ENCODE measurements around the gene FCER2. TPM values are rescaled to one million over a fixed set of nuclear protein-coding genes. Genes with fewer than 3 reads are reported as not detected.

FCER2 gene
- total and polyA plus RNA-seq, 2 of the 13 experiments (the other 11 are each of a cell fraction or from before 2014, with no cell fraction given) = not detected

DNA sequence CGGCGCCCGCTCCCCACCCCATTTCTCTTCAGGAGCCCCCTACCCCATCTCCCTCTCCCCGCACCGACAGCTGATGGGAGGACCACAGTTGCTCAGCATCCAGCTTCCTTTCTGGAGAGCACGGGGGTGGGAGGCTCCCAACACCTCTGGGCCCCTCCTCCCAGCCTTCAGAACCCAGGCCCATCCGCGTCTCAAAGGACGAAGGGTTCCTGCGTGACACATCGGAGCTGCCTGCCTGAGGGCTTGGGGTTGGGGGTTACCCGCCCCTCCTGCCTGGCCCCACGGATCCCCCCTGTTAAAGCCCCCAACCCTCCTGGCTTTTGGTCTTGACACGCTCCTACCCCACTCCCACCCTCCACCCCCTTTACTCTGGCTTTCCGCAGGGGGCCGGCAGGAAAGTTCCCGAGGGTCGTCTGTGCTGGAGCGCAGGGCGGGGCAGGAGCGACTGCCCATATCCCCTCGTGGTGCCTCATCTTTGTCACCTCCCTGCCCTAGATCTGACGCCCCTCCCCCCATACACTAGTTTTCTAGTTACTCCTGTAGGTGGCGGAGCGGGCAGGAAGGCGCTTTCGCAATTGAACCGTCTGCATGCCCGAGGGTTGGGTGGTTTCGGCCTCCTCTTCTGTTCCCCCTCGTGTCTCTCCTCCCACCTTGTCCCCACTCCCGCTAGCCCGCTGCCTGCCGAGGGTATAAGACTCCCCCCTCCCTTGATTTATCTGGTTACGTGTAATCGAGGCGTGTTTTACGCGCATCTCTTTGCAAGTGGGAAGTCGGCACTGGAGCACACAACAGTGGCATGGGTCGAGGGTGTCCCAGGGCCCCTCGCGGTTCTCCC is 20.4 kb downstream of the FCER2 start (continued):
- TF ChIP-seq, protein P1, sequence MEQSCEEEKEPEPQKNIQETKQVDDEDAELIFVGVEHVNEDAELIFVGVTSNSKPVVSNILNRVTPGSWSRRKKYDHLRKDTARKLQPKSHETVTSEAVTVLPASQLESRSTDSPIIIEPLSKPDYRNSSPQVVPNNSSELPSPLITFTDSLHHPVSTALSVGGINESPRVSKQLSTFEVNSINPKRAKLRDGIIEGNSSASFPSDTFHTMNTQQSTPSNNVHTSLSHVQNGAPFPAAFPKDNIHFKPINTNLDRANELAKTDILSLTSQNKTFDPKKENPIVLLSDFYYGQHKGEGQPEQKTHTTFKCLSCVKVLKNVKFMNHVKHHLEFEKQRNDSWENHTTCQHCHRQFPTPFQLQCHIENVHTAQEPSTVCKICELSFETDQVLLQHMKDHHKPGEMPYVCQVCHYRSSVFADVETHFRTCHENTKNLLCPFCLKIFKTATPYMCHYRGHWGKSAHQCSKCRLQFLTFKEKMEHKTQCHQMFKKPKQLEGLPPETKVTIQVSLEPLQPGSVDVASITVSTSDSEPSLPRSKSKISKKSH (CRISPR knock-in tag; IDR thresholded peaks at IDR 0.05; ENCODE audit: borderline replicate concordance) = 0 out of 2 replicates have a peak, but pooled peaks have one; percentile 32
- TF ChIP-seq, protein P2, sequence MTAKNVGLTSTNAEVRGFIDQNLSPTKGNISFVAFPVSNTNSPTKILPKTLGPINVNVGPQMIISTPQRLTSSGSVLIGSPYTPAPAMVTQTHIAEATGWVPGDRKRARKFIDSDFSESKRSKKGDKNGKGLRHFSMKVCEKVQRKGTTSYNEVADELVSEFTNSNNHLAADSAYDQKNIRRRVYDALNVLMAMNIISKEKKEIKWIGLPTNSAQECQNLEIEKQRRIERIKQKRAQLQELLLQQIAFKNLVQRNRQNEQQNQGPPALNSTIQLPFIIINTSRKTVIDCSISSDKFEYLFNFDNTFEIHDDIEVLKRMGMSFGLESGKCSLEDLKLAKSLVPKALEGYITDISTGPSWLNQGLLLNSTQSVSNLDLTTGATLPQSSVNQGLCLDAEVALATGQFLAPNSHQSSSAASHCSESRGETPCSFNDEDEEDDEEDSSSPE (CRISPR knock-in tag; IDR thresholded peaks at IDR 0.05) = no peak
- no peak for TF ChIP-seq HHEX (CRISPR knock-in tag; IDR thresholded peaks at IDR 0.05)
- TF ChIP-seq ZBTB38 (CRISPR knock-in tag; IDR thresholded peaks at IDR 0.05) = peak; percentile 18; the same call in 1 of the 2 replicates
- no peak for TF ChIP-seq ZMYM2 (CRISPR knock-in tag; IDR thresholded peaks at IDR 0.05)
- TF ChIP-seq, protein P3, sequence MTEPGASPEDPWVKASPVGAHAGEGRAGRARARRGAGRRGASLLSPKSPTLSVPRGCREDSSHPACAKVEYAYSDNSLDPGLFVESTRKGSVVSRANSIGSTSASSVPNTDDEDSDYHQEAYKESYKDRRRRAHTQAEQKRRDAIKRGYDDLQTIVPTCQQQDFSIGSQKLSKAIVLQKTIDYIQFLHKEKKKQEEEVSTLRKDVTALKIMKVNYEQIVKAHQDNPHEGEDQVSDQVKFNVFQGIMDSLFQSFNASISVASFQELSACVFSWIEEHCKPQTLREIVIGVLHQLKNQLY (CRISPR knock-in tag; IDR thresholded peaks at IDR 0.05) = no peak
- TF ChIP-seq, protein P4, sequence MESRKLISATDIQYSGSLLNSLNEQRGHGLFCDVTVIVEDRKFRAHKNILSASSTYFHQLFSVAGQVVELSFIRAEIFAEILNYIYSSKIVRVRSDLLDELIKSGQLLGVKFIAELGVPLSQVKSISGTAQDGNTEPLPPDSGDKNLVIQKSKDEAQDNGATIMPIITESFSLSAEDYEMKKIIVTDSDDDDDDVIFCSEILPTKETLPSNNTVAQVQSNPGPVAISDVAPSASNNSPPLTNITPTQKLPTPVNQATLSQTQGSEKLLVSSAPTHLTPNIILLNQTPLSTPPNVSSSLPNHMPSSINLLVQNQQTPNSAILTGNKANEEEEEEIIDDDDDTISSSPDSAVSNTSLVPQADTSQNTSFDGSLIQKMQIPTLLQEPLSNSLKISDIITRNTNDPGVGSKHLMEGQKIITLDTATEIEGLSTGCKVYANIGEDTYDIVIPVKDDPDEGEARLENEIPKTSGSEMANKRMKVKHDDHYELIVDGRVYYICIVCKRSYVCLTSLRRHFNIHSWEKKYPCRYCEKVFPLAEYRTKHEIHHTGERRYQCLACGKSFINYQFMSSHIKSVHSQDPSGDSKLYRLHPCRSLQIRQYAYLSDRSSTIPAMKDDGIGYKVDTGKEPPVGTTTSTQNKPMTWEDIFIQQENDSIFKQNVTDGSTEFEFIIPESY (CRISPR knock-in tag; IDR thresholded peaks at IDR 0.05) = peak; percentile 97
- TF ChIP-seq, protein P5, sequence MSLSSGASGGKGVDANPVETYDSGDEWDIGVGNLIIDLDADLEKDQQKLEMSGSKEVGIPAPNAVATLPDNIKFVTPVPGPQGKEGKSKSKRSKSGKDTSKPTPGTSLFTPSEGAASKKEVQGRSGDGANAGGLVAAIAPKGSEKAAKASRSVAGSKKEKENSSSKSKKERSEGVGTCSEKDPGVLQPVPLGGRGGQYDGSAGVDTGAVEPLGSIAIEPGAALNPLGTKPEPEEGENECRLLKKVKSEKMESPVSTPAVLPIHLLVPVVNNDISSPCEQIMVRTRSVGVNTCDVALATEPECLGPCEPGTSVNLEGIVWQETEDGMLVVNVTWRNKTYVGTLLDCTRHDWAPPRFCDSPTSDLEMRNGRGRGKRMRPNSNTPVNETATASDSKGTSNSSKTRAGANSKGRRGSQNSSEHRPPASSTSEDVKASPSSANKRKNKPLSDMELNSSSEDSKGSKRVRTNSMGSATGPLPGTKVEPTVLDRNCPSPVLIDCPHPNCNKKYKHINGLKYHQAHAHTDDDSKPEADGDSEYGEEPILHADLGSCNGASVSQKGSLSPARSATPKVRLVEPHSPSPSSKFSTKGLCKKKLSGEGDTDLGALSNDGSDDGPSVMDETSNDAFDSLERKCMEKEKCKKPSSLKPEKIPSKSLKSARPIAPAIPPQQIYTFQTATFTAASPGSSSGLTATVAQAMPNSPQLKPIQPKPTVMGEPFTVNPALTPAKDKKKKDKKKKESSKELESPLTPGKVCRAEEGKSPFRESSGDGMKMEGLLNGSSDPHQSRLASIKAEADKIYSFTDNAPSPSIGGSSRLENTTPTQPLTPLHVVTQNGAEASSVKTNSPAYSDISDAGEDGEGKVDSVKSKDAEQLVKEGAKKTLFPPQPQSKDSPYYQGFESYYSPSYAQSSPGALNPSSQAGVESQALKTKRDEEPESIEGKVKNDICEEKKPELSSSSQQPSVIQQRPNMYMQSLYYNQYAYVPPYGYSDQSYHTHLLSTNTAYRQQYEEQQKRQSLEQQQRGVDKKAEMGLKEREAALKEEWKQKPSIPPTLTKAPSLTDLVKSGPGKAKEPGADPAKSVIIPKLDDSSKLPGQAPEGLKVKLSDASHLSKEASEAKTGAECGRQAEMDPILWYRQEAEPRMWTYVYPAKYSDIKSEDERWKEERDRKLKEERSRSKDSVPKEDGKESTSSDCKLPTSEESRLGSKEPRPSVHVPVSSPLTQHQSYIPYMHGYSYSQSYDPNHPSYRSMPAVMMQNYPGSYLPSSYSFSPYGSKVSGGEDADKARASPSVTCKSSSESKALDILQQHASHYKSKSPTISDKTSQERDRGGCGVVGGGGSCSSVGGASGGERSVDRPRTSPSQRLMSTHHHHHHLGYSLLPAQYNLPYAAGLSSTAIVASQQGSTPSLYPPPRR (CRISPR knock-in tag; IDR thresholded peaks at IDR 0.05; ENCODE audit: borderline replicate concordance) = 0 out of 2 replicates have a peak, but pooled peaks have one; percentile 13
- no peak for TF ChIP-seq ATM (IDR thresholded peaks at IDR 0.05; ENCODE audit: borderline replicate concordance)
- TF ChIP-seq, protein P6, sequence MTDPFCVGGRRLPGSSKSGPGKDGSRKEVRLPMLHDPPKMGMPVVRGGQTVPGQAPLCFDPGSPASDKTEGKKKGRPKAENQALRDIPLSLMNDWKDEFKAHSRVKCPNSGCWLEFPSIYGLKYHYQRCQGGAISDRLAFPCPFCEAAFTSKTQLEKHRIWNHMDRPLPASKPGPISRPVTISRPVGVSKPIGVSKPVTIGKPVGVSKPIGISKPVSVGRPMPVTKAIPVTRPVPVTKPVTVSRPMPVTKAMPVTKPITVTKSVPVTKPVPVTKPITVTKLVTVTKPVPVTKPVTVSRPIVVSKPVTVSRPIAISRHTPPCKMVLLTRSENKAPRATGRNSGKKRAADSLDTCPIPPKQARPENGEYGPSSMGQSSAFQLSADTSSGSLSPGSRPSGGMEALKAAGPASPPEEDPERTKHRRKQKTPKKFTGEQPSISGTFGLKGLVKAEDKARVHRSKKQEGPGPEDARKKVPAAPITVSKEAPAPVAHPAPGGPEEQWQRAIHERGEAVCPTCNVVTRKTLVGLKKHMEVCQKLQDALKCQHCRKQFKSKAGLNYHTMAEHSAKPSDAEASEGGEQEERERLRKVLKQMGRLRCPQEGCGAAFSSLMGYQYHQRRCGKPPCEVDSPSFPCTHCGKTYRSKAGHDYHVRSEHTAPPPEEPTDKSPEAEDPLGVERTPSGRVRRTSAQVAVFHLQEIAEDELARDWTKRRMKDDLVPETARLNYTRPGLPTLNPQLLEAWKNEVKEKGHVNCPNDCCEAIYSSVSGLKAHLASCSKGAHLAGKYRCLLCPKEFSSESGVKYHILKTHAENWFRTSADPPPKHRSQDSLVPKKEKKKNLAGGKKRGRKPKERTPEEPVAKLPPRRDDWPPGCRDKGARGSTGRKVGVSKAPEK (CRISPR knock-in tag; IDR thresholded peaks at IDR 0.05; ENCODE audit: borderline replicate concordance) = no peak
- TF ChIP-seq, protein P7, sequence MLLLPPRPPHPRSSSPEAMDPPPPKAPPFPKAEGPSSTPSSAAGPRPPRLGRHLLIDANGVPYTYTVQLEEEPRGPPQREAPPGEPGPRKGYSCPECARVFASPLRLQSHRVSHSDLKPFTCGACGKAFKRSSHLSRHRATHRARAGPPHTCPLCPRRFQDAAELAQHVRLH (CRISPR knock-in tag; IDR thresholded peaks at IDR 0.05; ENCODE audit: borderline replicate concordance, low read depth) = 0 out of 2 replicates have a peak, but pooled peaks have one; percentile 37
